Measurements from ENCODE around the gene MUSK.

- TF ChIP-seq CTCF (IDR thresholded peaks at IDR 0.05) (no peak), POLR2A (IDR thresholded peaks at IDR 0.05) (no peak)
Observed at GRCh38 chr9:110769667-110770066, 101.1 kb downstream of the MUSK start.
